HepG2 (cell line): Measurements from ENCODE around the gene HPCAL4. TPM values are rescaled to one million over a fixed set of nuclear protein-coding genes. Genes with fewer than 3 reads are reported as not detected.

Experiments used
- ATF1 ChIP-seq: IDR thresholded peaks from 2 replicates; pipeline ENCODE4 v1.6.1; 2016; ENCODE audit warnings: mild to moderate bottlenecking, control low read depth
- HHEX ChIP-seq: IDR thresholded peaks from 2 replicates; pipeline ENCODE4 v1.6.1; 2016; ENCODE audit warnings: control low read depth
- HNRNPLL ChIP-seq: fragments of 200-400 bp; formaldehyde crosslinking; IDR thresholded peaks from 2 replicates; pipeline ENCODE4 v1.6.1; 2017; ENCODE audit warnings: mild to moderate bottlenecking, low read depth, low read length; ENCODE audit not compliant: poor library complexity, severe bottlenecking
- MTF2 ChIP-seq: sonication (generic); formaldehyde crosslinking; IDR thresholded peaks from 2 replicates; pipeline ENCODE4 v1.5.0; 2020; ENCODE audit warnings: missing genetic modification reagents, borderline replicate concordance
- SIX1 ChIP-seq: sonication (generic); formaldehyde crosslinking; IDR thresholded peaks from 2 replicates; pipeline ENCODE4 v1.4.0; 2020; ENCODE audit warnings: missing genetic modification reagents, borderline replicate concordance
- SIX4 ChIP-seq: sonication (generic); formaldehyde crosslinking; IDR thresholded peaks from 2 replicates; pipeline ENCODE4 v1.4.0; 2020; ENCODE audit warnings: missing genetic modification reagents
- ZBTB1 ChIP-seq: sonication (generic); formaldehyde crosslinking; IDR thresholded peaks from 2 replicates; pipeline ENCODE4 v1.4.0; 2020; ENCODE audit warnings: missing genetic modification reagents, borderline replicate concordance
- ZNF414 ChIP-seq: sonication (generic); formaldehyde crosslinking; IDR thresholded peaks from 2 replicates; pipeline ENCODE4 v1.5.0; 2020; ENCODE audit warnings: missing genetic modification reagents
- ZNF777 ChIP-seq: sonication (generic); formaldehyde crosslinking; IDR thresholded peaks from 2 replicates; pipeline ENCODE4 v1.4.0; 2020; ENCODE audit warnings: missing genetic modification reagents
- polyA plus RNA-seq, 8 experiments: library from polyadenylated mRNA; depleted of rRNA in 3 of 8; stranded (reverse) in 7 of 8; unstranded in 1 of 8; fragments of >200 nt; fragmentation: Illumina TruSeq in 4 of 8; extraction: Trizol in 4 of 8; gene quantifications; 2 replicates each; pipeline versions ENCODE4 v1.2.1 to v1.2.3, GENCODE V29; 2011 to 2016; ENCODE audit warnings: low read depth in 4 of 8, missing spikeins in 1 of 8, mixed read lengths in 1 of 8; ENCODE audit not compliant: insufficient read depth in 1 of 8
- total RNA-seq, 5 experiments: library from RNA; depleted of rRNA; stranded (reverse); fragments of >200 nt; fragmentation: Illumina TruSeq; extraction: Trizol; gene quantifications; 2 replicates each; pipeline ENCODE4 v1.2.3, GENCODE V29; 2016; ENCODE audit warnings: low read depth in 1 of 5
- TF ChIP-seq, protein P1 (sequence below): sonication (generic); formaldehyde crosslinking; IDR thresholded peaks from 2 replicates; pipeline ENCODE4 v1.5.1; 2020; ENCODE audit warnings: mild to moderate bottlenecking, missing genetic modification reagents, moderate library complexity
- TF ChIP-seq, protein P2 (sequence below): IDR thresholded peaks from 2 replicates; pipeline ENCODE4 v1.6.1; 2012; ENCODE audit warnings: inconsistent platforms
- TF ChIP-seq, protein P3 (sequence below): sonication (generic); formaldehyde crosslinking; IDR thresholded peaks from 2 replicates; pipeline ENCODE4 v1.8.0; 2023; ENCODE audit warnings: mild to moderate bottlenecking, missing genetic modification reagents
- TF ChIP-seq, protein P4 (sequence below): sonication (generic); formaldehyde crosslinking; IDR thresholded peaks from 2 replicates; pipeline ENCODE4 v1.5.1; 2020; ENCODE audit warnings: mild to moderate bottlenecking, missing genetic modification reagents, moderate library complexity

HPCAL4 gene
- total and polyA plus RNA-seq, 2 of the 13 experiments (the other 11 are each of a cell fraction or from before 2014, with no cell fraction given), result not detected

- TF ChIP-seq HNRNPLL (peak; percentile 28), ATF1 (CRISPR knock-in tag) (no peak), MTF2 (CRISPR knock-in tag) (peak; percentile 73; the same call in 1 of the 2 replicates), SIX1 (no peak), ZNF777 (CRISPR knock-in tag) (peak; percentile 99), ZBTB1 (CRISPR knock-in tag) (no peak), ZNF414 (CRISPR knock-in tag) (no peak), HHEX (CRISPR knock-in tag) (no peak), SIX4 (CRISPR knock-in tag) (peak; percentile 65; the same call in 1 of the 2 replicates)
- TF ChIP-seq, protein P1, sequence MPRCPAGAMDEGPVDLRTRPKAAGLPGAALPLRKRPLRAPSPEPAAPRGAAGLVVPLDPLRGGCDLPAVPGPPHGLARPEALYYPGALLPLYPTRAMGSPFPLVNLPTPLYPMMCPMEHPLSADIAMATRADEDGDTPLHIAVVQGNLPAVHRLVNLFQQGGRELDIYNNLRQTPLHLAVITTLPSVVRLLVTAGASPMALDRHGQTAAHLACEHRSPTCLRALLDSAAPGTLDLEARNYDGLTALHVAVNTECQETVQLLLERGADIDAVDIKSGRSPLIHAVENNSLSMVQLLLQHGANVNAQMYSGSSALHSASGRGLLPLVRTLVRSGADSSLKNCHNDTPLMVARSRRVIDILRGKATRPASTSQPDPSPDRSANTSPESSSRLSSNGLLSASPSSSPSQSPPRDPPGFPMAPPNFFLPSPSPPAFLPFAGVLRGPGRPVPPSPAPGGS (CRISPR knock-in tag), result 0 out of 2 replicates have a peak, but pooled peaks have one; percentile 25
- TF ChIP-seq, protein P2, sequence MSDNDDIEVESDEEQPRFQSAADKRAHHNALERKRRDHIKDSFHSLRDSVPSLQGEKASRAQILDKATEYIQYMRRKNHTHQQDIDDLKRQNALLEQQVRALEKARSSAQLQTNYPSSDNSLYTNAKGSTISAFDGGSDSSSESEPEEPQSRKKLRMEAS, result 0 out of 2 replicates have a peak, but pooled peaks have one; percentile 18
- TF ChIP-seq, protein P3, sequence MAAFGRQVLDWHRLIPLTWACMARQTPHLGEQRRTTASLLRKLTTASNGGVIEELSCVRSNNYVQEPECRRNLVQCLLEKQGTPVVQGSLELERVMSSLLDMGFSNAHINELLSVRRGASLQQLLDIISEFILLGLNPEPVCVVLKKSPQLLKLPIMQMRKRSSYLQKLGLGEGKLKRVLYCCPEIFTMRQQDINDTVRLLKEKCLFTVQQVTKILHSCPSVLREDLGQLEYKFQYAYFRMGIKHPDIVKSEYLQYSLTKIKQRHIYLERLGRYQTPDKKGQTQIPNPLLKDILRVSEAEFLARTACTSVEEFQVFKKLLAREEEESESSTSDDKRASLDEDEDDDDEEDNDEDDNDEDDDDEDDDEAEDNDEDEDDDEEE (CRISPR knock-in tag), result no peak
- TF ChIP-seq, protein P4, sequence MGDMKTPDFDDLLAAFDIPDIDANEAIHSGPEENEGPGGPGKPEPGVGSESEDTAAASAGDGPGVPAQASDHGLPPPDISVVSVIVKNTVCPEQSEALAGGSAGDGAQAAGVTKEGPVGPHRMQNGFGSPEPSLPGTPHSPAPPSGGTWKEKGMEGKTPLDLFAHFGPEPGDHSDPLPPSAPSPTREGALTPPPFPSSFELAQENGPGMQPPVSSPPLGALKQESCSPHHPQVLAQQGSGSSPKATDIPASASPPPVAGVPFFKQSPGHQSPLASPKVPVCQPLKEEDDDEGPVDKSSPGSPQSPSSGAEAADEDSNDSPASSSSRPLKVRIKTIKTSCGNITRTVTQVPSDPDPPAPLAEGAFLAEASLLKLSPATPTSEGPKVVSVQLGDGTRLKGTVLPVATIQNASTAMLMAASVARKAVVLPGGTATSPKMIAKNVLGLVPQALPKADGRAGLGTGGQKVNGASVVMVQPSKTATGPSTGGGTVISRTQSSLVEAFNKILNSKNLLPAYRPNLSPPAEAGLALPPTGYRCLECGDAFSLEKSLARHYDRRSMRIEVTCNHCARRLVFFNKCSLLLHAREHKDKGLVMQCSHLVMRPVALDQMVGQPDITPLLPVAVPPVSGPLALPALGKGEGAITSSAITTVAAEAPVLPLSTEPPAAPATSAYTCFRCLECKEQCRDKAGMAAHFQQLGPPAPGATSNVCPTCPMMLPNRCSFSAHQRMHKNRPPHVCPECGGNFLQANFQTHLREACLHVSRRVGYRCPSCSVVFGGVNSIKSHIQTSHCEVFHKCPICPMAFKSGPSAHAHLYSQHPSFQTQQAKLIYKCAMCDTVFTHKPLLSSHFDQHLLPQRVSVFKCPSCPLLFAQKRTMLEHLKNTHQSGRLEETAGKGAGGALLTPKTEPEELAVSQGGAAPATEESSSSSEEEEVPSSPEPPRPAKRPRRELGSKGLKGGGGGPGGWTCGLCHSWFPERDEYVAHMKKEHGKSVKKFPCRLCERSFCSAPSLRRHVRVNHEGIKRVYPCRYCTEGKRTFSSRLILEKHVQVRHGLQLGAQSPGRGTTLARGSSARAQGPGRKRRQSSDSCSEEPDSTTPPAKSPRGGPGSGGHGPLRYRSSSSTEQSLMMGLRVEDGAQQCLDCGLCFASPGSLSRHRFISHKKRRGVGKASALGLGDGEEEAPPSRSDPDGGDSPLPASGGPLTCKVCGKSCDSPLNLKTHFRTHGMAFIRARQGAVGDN (CRISPR knock-in tag), result peak; percentile 36; the same call in 1 of the 2 replicates
Observed at GRCh38 chr1:39632682-39633417, 58.4 kb downstream of the HPCAL4 start (continued).
